KG1 (cell line): ENCODE data around the gene RPS16.

ENCODE experiments used
- DNase-seq: peaks from one replicate; lab custom pipeline; 2025; lab: John Stamatoyannopoulos, UW

The RPS16 gene

GRCh38 chr19:39422020-39422419 lies 13.7 kb downstream of the RPS16 start:
- no peak for DNase-seq

DNA sequence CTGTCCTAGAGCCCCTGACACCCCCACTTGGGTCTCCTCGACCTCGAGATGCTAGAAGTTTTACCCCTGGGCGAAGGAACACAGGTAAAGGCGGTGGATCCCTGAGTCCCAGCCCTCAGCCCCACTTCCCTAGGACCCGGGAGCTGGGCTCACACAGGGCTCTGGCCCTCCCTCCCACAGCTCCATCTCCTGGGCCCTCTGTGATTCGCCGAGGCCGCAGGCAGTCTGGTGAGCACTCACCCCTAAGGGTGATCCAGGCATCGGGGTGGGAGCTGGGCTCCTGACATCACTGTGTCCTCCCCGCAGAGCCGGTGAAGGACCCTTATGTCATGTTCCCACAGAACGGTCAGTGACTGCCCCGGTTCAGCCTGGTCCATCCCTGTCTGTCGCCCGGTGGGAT lies 15.0 kb downstream of the RPS16 start:
- DNase-seq, result no peak

DNA sequence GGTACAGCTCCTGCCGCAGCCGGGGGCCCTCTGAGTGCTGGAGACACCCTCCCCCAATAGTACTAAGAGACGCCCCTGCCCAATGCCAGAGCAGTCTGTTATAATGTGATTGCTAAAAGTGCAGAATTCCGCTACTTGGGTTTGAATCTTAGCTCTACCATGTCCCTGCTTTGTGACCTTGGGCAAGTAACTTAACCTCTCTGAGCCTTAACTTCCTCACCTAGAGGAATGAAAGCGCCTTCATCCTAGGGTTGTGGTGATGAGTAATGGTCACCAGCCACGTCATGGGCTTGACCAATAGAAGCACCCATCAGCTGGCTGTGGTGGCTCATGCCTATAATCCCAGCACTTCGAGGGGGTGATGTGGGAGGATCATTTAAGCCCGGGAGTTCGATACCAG lies 16.7 kb downstream of the RPS16 start:
- DNase-seq, result no peak

DNA sequence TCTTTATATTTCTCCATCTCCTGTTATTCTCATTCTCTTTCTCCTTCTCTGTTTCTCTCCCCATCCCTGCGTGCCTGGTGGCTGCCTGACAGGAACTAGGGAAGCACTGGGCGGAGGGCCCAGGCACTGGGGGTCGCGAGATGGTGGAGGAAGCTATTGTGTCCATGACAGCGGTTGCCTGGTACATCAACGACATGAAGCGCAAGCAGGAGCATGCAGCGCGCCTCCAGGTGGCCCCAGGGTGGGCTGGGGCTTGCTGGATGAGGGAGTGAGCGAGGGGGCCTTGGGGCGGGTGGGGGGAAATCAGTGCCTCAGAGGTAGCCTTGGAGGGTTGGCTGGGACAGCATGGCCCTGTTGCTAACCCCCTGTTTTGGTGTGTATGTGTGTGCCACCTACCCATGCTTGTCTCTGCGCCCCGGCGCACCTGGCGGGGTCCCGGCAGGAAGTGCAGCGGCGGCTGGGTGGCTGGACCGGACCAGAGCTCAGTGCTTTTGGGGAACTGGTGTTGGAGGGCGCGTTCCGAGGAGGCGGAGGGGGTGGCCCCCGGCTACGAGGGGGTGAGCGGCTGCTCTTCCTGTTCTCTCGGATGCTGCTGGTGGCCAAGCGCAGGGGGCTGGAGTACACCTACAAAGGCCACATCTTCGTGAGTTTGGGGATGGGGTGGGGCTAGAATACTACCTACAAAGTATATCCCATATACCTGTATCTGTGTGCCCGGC lies 18.1 kb downstream of the RPS16 start:
- no peak for DNase-seq

- no peak for DNase-seq
Measured at GRCh38 chr19:39416152-39417120, 19.3 kb downstream of the RPS16 start.

GRCh38 chr19:39415111-39416046 lies 20.4 kb downstream of the RPS16 start:
- DNase-seq, result no peak

DNA sequence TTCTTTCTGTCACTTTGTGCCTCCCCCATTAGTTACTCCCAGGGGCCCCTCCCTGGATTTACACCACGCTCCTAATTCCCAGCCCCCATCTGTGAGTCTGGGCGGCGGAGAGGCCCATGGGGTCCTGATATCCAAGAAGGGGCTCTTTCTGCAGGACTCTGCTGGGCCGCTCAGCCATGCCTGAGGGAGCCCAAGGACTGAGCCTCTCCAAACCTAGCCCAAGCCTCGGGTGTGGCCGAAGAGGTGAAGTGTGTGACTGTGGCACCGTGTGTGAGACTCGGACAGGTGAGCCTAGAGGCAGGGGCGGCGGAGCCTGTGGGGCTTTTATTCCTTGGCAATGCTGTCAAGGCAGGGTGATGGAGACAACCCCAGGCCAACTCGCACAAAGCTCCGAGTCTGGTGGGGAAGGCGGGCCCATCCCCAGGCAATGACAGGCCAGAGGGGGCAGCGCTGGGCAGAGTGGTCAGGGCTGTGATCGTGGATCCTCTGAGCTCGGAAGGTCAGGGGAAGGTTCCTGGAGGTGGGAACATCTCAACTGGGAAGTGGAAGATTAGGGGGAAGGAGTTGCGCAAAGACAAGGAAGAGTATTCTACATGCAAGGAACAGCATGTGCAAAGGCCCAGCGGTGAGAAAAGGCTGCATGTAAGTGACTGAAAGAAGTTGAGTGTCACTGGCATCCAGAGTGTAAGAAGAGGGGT lies 21.7 kb downstream of the RPS16 start:
- no peak for DNase-seq

- DNase-seq, result no peak
Measured at GRCh38 chr19:39413272-39413910, 22.4 kb downstream of the RPS16 start.

DNA sequence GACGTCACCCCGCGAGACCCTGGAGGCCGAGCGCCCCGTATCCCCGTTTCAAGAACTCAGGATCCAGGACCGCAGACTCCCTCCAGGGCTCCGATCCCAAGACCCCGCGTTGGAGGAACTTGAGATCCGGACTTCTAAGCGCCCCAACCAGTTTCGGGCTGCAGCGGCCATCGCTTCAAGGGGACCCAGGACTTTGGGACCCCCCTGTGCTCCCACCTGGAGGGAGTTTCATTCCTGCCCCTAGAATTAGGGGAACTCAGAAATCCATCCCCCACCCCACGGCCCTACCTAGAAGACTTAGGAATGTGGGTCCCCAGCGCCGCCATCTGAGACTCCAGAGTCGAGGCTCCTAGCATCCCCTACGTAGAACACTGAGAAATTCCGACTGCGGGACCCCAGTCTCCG lies 22.9 kb downstream of the RPS16 start:
- no peak for DNase-seq

DNA sequence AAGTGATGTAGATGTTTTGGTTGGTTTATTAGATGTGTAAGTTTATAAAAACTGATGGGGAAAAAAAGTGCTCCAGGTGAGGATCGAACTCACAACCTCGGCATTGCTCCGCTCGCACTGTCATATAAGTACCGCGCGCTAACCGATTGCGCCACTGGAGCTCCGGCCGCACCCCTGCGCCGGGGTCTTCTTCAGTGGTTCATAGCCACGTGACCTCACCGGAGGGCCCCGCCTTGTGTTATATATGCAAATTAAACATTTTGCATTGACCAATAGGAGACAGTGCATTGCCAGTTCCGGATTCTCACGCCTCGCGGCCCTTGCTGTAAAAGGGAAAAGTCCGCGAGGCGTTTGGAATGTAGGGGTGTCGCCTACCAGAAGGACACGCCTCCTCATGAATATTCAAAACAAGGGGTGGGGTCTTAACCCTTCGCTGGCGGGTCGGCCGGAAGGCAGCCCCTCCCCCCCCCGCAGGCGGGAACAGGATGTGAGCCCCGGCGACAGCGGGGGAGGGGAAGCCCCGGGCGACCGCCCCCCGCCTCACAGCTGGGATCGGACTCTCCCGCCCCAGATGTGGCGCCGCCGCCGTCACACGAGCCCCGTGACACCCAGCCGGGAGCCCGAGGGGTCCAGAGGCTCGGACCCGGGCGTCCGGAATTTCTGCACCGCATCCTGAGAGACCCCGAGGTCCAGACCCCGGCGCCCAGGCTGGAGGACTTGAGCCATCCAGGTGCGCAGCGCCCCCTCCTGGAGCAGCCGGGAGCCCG lies 23.5 kb downstream of the RPS16 start, which contains the start of gene PLEKHG2:
PLEKHG2 (plus strand) TSS at position 570 of the 767 bp plus-strand sequence. CDS start 1,418 bp downstream, outside the sequence.
- peak; percentile 99 for DNase-seq

GRCh38 chr19:39411832-39412099 lies 24.0 kb downstream of the RPS16 start:
- DNase-seq, result peak; percentile 99

GRCh38 chr19:39411081-39411831 lies 24.5 kb downstream of the RPS16 start:
- no peak for DNase-seq

- no peak for DNase-seq
Measured at GRCh38 chr19:39410831-39411080, 25.0 kb downstream of the RPS16 start.

- no peak for DNase-seq
Measured at GRCh38 chr19:39410017-39410830, 25.5 kb downstream of the RPS16 start.

DNA sequence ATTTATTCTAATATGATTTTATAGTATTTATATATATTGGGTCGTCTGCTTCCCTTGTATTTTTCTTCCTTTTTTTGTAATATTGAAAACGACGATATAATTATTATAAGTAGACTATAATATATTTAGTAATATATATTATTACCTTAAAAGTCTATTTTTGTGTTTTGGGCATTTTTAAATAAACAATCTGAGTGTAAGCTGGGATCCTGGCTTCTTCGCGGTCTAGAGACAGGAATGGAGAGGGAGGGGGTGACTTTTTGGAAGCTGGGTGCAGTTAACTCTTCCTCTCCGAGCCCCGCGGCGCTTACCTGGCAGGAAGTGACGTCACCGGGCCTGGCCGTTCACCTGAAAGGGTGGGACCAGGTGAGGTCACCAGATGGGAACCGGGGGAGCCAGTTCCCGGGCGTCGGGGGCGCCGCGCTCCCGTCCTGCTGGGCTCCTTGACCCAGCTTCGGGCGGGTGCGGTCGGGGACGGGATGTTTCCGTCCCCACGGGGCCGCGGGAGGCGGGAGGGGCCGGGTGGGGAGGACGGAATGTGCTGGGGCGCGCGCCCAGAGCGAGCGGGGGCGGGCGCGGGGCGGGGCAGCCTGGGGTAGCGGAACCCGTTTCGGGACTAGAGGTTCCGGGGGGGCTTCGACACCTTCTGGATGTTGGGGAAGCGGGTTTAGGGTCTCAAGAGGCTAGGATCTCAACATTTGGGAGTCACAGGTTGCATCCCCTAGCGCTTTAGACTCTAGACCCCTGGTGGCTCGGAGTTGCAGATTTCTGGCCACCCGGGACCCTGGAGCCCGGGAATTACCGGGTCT lies 26.3 kb downstream of the RPS16 start:
- DNase-seq, result no peak

DNA sequence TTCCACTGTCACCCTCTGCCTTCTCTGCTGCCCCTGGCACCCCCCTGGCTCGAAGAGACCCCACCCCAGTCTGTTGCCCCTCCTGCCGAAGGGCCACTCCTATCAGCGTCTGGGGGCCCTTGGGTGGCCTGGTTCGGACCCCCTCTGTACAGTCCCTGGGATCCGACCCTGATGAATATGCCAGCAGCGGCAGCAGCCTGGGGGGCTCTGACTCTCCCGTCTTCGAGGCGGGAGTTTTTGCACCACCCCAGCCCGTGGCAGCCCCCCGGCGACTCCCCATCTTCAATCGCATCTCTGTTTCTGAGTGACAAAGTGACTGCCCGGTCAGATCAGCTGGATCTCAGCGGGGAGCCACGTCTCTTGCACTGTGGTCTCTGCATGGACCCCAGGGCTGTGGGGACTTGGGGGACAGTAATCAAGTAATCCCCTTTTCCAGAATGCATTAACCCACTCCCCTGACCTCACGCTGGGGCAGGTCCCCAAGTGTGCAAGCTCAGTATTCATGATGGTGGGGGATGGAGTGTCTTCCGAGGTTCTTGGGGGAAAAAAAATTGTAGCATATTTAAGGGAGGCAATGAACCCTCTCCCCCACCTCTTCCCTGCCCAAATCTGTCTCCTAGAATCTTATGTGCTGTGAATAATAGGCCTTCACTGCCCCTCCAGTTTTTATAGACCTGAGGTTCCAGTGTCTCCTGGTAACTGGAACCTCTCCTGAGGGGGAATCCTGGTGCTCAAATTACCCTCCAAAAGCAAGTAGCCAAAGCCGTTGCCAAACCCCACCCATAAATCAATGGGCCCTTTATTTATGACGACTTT lies 27.1 kb downstream of the RPS16 start:
- no peak for DNase-seq
